Stimulated activated CD8-positive, alpha-beta memory T cell treated with anti-CD3 and anti-CD28 coated beads, Interleukin-12 subunit alpha, Interleukin-12 subunit beta, amount 100 ng/mL, for 1 hour (primary cell): Measurements from ENCODE around the gene RHOG.
A peak's percentile ranks its signal among the peaks of the same experiment; 100 is the strongest.

ENCODE experiments used
- DNase-seq: peaks from one replicate; pipeline ENCODE4 v3.0.0-alpha.2; 2020; ENCODE audit warnings: low read depth

The RHOG gene

DNA sequence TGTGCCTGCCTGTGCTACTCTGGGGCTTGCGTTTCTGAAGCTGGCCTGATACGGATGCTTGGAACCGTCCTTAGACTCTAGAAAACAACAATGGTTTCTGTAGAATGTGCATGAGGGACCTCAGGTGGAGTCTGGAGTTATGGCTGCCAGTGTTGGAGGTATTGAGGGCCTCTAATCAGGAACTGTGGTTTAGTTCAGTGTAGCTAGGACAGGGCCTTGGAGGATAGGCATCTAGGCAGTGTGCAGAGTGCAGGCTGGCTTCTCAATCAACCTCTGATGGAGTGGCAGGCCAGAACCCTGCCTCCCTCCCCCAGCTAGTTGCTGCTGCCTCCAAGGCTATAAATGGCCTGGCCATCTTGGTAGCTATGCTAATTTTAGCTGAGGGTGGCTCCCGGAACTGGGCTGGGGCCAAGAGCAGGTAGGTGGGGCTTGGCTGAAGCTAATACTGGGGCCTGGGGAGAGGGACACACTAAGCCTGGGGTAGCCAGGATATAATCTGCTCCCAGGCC, 18.7 kb upstream of the RHOG start:
- DNase-seq, result no peak

GRCh38 chr11:3857628-3858027, 16.9 kb upstream of the RHOG start:
- DNase-seq, result no peak

- DNase-seq, result no peak
These were observed 16.2 kb upstream of the RHOG start for GRCh38 chr11:3856856-3857553.

DNA sequence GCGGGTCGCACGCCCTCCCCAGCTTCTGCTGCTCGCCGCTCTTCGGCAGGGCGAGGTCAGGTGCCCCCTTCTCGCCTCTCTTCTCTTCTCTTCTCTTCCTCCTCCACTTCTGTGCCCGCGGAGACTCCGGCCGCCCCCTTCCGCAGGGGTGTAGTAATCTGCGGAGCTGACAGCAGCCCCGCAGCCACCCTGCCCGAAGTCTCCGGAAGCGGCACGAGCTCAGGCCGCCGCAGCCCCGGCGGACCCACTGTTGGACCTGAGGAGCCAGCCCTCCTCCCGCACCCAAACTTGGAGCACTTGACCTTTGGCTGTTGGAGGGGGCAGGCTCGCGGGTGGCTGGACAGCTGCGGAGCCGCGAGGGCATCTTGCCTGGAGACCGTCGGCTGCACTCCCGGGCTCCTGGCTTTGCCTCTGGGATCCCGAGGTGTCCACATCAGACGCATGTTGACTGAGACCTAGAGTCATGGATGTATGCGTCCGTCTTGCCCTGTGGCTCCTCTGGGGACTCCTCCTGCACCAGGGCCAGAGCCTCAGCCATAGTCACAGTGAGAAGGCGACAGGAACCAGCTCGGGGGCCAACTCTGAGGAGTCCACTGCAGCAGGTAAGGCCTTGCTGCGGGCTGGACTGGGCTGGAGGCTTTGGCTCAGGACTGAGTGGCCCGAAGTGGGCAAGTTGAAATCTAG, 15.2 kb upstream of the RHOG start:
- no peak for DNase-seq

- DNase-seq, result peak; percentile 96
These were observed 14.4 kb upstream of the RHOG start, which contains the start of gene STIM1 for GRCh38 chr11:3854977-3855807. Gene STIM1, plus strand, starts transcription at chr11:3855664. Its CDS starts 607 bp downstream, at chr11:3856271.

- DNase-seq, result no peak
These were observed 13.9 kb upstream of the RHOG start for GRCh38 chr11:3854660-3854976.

DNA sequence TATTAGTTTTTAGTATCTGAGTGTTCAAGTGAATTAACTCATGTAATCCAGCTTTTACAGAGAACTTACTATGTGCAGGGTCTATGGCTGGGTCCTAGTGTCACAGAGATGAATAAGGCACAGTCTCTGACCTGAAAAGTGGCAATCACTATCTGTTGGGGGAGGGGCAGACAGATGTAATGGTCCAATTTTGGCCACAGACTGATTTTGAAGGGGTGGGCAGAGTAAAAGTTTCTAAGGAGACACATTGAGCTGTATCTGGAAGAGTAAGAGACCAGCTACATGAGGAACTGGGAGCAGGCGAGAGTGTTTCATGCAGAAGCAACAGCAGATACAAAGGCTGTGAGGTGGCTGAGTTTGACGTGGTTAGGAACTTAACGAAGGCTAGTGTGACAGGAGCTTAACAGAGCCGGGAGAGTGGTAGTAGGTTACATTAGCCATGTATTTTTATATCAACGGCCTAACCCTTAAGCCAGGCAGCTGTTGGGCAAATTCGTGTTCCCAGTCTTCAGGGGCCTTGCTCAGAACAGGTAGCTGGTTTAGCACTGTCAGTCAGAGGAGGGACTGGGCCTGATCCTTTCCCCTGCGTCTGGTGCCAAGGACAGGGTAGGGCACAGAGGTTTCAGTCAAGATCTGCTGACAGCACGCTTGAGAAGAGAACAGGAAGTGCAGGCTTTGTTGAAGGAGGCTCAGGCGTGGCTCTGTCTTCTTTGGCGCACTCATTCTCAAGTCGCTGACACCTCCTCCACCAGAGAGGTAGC, 13.3 kb upstream of the RHOG start:
- DNase-seq, result peak; percentile 52

GRCh38 chr11:3853545-3853842, 12.7 kb upstream of the RHOG start:
- no peak for DNase-seq

GRCh38 chr11:3849297-3849874, 8.6 kb upstream of the RHOG start:
- DNase-seq, result no peak

DNA sequence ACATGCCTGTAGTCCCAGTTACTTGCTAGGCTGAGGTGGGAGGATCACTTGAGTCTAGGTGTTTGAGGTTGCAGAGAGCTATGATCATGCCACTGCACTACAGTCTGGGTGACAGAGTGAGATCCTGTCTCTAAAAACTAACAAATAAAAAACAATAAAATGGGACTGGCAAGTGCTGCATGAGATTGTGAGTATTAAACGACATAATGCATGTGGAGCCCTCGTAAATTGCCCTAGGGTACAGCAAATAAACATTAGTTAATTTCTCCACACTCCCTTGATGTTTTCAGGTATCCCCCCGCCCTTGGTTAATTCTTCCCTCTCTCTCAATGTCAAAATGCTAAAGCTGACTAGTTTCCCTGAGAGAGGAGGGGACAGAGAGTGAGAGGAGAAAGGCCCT, 4.9 kb upstream of the RHOG start:
- no peak for DNase-seq

GRCh38 chr11:3845246-3845645, 4.5 kb upstream of the RHOG start:
- DNase-seq, result no peak

DNA sequence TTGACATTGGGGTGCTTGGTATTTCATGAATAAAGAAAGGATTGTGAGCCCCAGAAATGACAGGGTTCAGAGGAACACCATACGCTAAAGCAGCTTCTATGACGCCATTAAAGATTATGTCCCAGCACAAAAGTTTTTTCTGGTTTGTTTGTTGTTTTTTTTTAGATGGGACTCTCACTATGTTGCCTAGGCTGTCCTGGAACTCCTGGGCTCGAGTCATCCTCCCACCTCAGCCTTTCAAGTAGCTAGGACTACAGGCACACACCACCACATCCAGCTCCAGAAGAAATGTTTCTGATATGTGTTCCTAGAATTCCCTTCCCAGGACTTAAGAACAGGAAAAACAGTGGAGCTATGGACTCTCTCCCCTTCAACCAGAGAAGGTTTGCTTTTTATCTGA, 2.6 kb upstream of the RHOG start:
- no peak for DNase-seq

GRCh38 chr11:3841426-3842350, 929 bp upstream of the RHOG start:
- peak; percentile 88 for DNase-seq

DNA sequence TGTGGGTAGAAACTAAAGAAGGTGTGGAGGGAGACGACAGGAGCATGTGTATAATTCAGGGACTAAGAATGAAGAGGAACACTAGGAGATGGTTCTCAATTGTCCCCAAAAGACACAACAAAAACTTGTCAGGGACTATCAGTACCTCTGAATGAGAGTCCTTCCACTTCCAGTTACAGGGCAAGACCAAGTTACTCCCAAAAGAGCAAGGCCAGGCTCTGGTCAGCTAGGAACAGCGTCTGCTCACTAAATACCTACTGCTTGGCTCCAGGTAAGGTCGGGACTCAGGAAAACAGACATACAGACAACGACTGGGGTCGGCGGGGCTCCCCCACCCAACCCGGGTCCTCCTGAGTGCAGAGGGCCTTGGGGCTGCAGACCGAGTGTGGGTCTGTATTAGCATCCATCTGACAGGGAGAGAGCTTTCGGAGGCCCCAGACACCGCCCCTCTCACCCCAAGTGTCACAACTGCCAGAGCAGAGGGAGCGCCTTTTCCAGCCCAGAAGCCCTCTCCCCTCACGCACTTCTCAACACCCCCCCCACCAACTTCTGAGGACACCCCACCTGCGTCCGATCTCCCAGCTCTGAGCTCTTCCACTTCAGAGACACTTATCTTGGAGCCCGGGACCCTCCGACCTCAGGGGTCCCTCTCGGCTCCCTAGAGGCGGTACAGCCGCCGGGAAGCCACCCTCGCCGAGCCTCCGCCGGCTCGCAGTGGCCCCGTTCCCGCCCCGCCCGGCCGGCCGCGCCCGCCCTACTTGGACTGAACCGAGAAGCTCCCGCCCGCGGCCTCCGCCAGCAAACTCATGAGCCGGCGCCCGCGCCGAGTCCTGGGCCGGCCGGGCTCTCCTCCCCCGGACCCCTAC, 522 bp downstream of the RHOG start:
- DNase-seq, result no peak

DNA sequence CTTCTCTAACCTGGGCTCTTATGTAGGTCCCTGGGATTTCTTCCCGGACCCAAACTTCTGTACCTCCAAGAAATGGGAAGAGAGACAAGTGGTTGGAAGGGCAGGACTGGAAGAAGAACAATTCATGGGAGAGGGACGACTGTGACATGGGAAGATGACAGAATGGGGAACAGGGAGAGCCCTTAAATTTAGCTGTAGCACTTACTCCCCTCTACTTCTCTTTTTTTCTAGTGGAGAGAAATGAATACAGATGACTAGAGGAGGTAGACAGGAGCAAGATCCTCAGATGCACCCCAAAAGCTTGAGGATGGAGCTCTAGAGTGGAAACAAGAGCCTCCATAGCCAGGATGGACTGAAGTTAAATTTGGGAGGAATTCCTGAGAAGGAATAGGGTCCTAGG, 2.3 kb downstream of the RHOG start:
- no peak for DNase-seq

DNA sequence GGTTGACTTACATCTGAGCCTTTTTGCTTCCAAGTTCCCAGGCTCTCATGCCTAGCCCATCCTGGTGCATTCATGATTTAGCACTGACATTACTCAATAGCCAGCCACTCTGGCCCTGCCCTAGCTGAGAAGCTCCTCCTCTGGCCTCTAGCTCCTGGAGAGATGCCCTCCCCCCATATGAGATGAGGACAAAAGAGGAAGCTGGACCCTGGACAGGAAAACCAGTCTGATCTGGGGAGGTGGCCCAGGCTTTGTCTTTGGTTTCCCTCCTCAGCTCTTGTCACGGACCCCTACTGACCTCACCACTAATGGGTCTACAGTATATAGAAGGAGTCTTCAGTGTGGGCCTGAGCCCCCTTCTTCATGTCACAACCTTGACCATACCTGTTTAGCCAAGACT, 3.0 kb downstream of the RHOG start:
- no peak for DNase-seq

DNA sequence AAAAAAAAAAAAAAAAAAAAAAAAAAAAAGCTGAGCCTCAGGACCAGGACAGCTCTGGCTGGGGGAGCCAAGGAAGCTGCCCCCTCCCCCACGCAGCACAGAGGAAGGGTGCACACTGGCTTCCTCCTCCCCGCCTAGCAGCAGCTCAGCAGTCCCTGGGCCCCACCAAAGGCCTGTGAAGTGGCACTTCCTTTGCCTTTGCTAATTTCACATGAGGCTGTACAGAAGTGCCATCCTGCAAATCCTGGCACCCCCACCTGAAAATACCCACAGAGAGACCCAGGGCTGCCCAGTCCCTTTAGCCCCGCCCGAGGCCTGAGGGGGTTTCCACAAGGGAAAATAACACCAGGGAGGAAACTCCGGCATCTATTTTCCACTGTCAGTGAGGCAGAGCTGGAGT, 3.9 kb downstream of the RHOG start:
- no peak for DNase-seq

DNA sequence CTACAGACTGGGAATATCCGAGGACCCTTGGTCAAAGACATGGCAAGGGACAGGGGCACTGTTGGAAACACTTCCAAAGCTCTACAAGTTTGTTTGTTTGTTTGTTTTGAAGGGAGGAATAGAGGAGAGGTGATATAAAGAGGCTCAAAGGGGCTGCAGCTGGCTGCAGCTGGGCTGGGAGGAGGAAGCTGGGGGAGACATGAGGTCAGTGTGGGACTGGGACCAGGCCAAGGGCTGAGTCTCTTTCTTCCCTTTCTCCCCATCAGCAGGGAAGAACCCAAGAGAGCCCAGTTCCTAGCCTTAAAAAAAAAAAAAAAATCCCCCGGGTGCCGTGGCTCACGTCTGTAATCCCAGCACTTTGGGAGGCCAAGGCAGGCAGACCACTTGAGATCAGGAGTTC, 5.0 kb downstream of the RHOG start:
- no peak for DNase-seq

GRCh38 chr11:3834664-3835461, 5.9 kb downstream of the RHOG start:
- no peak for DNase-seq
